ENCODE data around the gene TMEM151A. TPM values are rescaled to one million over a fixed set of nuclear protein-coding genes. Genes with fewer than 3 reads are reported as not detected.

TMEM151A gene
- total and polyA plus RNA-seq, 2 of the 4 experiments (the other 2 are of a cell fraction): 0.03 TPM; not detected in 1

DNA sequence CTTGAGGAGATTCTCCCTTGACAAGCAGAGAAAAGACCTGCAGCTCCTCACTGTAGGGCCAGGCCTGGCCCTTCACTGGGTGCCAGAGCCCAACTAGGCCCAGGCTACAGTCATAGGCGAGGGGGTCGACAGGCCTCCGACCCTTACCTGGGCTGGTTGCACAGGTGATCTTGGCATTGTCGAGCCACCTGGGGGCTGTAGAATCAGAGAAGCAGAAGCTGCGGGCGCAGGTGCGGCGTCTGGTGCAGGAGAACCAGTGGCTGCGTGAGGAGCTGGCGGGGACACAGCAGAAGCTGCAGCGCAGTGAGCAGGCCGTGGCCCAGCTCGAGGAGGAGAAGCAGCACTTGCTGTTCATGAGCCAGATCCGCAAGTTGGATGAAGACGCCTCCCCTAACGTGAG lies 30.1 kb upstream of the TMEM151A start:
- intact Hi-C loops (cut with micrococcal nuclease): no loop called here

More for the DNA sequence above, 30.1 kb upstream of the TMEM151A start:
- H3K79me1 ChIP-seq (ENCODE audit: low read depth in 1 of 2, low read length in 2 of 2): peaks cover 28 to 54% of the 10 kb centered on the region in 2 experiments
- no peak overlapping the region for H3K4me2 ChIP-seq (ENCODE audit: low read depth, low read length)
- in situ Hi-C loops (cut with MboI; ENCODE audit: low sequenced_read_pairs): no loop called here
- H4K91ac ChIP-seq (ENCODE audit: insufficient read depth, low read depth, low read length): no peak overlapping the region
- no peak for TF ChIP-seq SMC3 (IDR thresholded peaks at IDR 0.05; ENCODE audit: low read depth, low read length)
- no peak for TF ChIP-seq BHLHE40 (IDR thresholded peaks at IDR 0.05; ENCODE audit: low read depth, low read length)
- TF ChIP-seq, protein P1, sequence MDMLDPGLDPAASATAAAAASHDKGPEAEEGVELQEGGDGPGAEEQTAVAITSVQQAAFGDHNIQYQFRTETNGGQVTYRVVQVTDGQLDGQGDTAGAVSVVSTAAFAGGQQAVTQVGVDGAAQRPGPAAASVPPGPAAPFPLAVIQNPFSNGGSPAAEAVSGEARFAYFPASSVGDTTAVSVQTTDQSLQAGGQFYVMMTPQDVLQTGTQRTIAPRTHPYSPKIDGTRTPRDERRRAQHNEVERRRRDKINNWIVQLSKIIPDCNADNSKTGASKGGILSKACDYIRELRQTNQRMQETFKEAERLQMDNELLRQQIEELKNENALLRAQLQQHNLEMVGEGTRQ (IDR thresholded peaks at IDR 0.05; ENCODE audit: low read depth, low read length): no peak
- no peak for TF ChIP-seq RCOR1 (IDR thresholded peaks at IDR 0.05; ENCODE audit: insufficient replicate concordance, low read length)
- TF ChIP-seq MAFK (IDR thresholded peaks at IDR 0.05; ENCODE audit: low read depth, low read length): no peak
- TF ChIP-seq MXI1 (IDR thresholded peaks at IDR 0.05; ENCODE audit: borderline replicate concordance, low read depth, low read length): no peak
- TF ChIP-seq POLR2A (IDR thresholded peaks at IDR 0.05; ENCODE audit: low read depth, low read length): no peak
- TF ChIP-seq, protein P2, sequence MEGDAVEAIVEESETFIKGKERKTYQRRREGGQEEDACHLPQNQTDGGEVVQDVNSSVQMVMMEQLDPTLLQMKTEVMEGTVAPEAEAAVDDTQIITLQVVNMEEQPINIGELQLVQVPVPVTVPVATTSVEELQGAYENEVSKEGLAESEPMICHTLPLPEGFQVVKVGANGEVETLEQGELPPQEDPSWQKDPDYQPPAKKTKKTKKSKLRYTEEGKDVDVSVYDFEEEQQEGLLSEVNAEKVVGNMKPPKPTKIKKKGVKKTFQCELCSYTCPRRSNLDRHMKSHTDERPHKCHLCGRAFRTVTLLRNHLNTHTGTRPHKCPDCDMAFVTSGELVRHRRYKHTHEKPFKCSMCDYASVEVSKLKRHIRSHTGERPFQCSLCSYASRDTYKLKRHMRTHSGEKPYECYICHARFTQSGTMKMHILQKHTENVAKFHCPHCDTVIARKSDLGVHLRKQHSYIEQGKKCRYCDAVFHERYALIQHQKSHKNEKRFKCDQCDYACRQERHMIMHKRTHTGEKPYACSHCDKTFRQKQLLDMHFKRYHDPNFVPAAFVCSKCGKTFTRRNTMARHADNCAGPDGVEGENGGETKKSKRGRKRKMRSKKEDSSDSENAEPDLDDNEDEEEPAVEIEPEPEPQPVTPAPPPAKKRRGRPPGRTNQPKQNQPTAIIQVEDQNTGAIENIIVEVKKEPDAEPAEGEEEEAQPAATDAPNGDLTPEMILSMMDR (conservative IDR thresholded peaks at IDR 0.05; ENCODE audit: low read depth, low read length): no peak
- no peak for TF ChIP-seq RFX5 (IDR thresholded peaks at IDR 0.05; ENCODE audit: low read depth, low read length)
- no peak for TF ChIP-seq CHD1 (IDR thresholded peaks at IDR 0.05; ENCODE audit: low read depth, low read length)
- no peak for TF ChIP-seq RAD21 (IDR thresholded peaks at IDR 0.05; ENCODE audit: low read length)
- TF ChIP-seq FOS (IDR thresholded peaks at IDR 0.05; ENCODE audit: low read depth, low read length): no peak
- no peak for TF ChIP-seq NFE2L2 (IDR thresholded peaks at IDR 0.05; ENCODE audit: low read depth, low read length)
- no peak for TF ChIP-seq MAZ (IDR thresholded peaks at IDR 0.05; ENCODE audit: borderline replicate concordance, low read depth, low read length)
- TF ChIP-seq CEBPB (IDR thresholded peaks at IDR 0.05; ENCODE audit: low read depth, low read length): no peak
- TF ChIP-seq, protein P3, sequence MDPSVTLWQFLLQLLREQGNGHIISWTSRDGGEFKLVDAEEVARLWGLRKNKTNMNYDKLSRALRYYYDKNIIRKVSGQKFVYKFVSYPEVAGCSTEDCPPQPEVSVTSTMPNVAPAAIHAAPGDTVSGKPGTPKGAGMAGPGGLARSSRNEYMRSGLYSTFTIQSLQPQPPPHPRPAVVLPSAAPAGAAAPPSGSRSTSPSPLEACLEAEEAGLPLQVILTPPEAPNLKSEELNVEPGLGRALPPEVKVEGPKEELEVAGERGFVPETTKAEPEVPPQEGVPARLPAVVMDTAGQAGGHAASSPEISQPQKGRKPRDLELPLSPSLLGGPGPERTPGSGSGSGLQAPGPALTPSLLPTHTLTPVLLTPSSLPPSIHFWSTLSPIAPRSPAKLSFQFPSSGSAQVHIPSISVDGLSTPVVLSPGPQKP (IDR thresholded peaks at IDR 0.05; ENCODE audit: borderline replicate concordance, low read depth, low read length): no peak
- no peaks in the 10 kb centered on the region; the same call in 1 of the 2 replicates for H3K9me1 ChIP-seq (ENCODE audit: insufficient read depth, low read length)
- H3K4me3 ChIP-seq (ENCODE audit: insufficient read depth, low read depth, low read length): no peak overlapping the region
- no peak overlapping the region for H3K23ac ChIP-seq (ENCODE audit: low read depth, low read length)
- H4K8ac ChIP-seq (ENCODE audit: low read depth in 2 of 2, low read length in 2 of 2): no peak overlapping the region
- peaks cover 50% of the 10 kb centered on the region for H3K36me3 ChIP-seq (ENCODE audit: control insufficient read depth, insufficient read depth, low read length)
- no peak overlapping the region for H2BK15ac ChIP-seq (ENCODE audit: low read depth, low read length)
- H2BK5ac ChIP-seq (ENCODE audit: low read depth, low read length, poor library complexity, severe bottlenecking): no peak overlapping the region
- H3K4ac ChIP-seq (ENCODE audit: low read depth, low read length): no peak overlapping the region
- no peak overlapping the region for H4K5ac ChIP-seq (ENCODE audit: low read depth, low read length)
- H3K18ac ChIP-seq (ENCODE audit: low read depth, low read length): no peak overlapping the region
- H2AFZ ChIP-seq (replicated peaks; ENCODE audit: low read length, poor library complexity): no peak overlapping the region
- BruUV-seq (replicated peaks): no TSS peak
- H2AK5ac ChIP-seq (ENCODE audit: low read depth, low read length): no peak overlapping the region
- DNase-seq: no peak
- ChIA-PET CTCF (no interaction called here), POLR2A (ENCODE audit: unreplicated experiment) (no interaction called here)
- peaks cover 19% of the 10 kb centered on the region for H4K20me1 ChIP-seq (ENCODE audit: insufficient read depth, low read length)
- H3K9me3 ChIP-seq (ENCODE audit: control insufficient read depth, insufficient read depth, low read length): no peaks in the 10 kb centered on the region
- no peak overlapping the region for H3K27ac ChIP-seq (ENCODE audit: insufficient read depth, low read length)
- no peak for ATAC-seq (ENCODE audit: low read depth)
- no peak overlapping the region for H3K9ac ChIP-seq (ENCODE audit: low read depth, low read length)
- no peaks in the 10 kb centered on the region for H3K27me3 ChIP-seq (ENCODE audit: control insufficient read depth, insufficient read depth, low read length)
- no peak overlapping the region for H3K14ac ChIP-seq (replicated peaks; ENCODE audit: low read depth, low read length)
- WGBS, 2 experiments (ENCODE audit: extremely low coverage in 2 of 2, insufficient read length in 1 of 2): 86% methylated on average over 8 of the region's 16 CpGs; no CpG with 5 or more reads in 1 of the 2 experiments
- no peak overlapping the region for H2BK20ac ChIP-seq (ENCODE audit: low read depth, low read length)
- dilution Hi-C loops (cut with HindIII; ENCODE audit: low sequenced_read_pairs, unreplicated experiment): no loop called here
- no peak overlapping the region for H3K56ac ChIP-seq (ENCODE audit: extremely low read depth, insufficient read depth, low read length)
- H3K4me1 ChIP-seq (ENCODE audit: control insufficient read depth, insufficient read depth, low read length): peaks cover 9% of the 10 kb centered on the region; the same call in 1 of the 2 replicates
- H2AK9ac ChIP-seq (replicated peaks; ENCODE audit: low read depth, low read length, poor library complexity): no peak overlapping the region
- no peak overlapping the region for H2BK120ac ChIP-seq (ENCODE audit: low read depth, low read length)

All from IMR-90 (cell line).